NCI-H774 (cell line): ENCODE data around the gene FAM210A.
"Not testable (repeated sequence)": the region's sequence is repeated elsewhere in the genome, so short reads cannot be mapped to it uniquely, and the experiment has no call there.

ENCODE experiments used
- DNase-seq: peaks from one replicate; lab custom pipeline; 2025; lab: John Stamatoyannopoulos, UW

FAM210A gene

DNA sequence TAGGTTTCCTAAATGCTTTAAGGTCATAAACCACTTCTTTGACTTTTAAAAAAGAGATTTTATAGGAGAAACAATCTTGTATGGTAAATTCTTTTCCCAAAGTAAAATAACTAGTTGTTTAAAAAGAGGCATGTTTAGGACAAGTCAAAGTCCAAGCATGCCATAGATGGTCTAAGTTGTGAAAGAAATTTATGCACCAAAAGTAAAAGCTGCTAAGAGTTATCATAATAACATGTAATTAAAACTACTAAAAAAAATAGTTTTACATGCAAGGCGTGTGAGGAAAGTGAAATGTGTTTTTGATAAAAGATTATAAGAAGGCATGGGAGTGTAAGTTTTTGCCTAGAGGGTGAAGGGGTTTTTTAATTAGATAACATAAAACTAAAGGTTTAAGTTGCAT, 22.5 kb downstream of the FAM210A start:
- DNase-seq = no peak

DNA sequence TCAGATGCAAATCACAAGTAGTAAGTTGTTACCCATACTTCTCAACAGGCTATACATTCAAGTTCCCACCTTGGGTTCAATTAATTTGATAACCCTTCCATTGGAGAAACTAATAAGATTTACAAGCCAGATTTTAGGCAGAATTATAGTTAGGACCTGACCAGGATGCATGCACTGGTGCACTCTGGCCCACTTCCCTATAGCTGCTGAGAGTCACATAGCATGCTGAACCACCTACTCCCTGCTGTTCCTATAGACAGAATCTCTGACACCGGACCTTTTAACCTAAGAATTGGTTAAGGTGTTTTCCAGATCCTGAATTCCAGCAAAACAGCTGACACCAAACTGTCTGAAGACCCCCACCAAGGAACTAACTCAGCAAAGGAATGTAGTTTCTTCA, 26.2 kb downstream of the FAM210A start:
- no peak for DNase-seq

DNA sequence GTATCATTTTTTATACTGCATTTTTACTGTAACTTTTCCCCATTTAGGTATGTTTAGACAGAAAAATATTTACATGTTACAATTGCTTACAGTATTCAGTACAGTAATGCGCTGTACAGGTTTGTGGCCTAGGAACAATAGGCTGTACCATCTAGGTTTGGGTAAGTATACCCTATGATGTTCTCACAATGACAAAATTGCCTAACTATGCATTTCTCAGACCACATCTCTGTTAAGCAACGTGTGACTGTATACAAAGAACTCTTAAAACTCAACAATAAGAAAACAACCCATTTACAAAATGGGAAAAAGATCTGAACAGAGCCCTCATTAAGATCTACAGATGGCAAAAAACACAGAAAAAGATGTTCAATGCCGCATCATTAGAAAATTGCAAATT, 29.4 kb downstream of the FAM210A start:
- no peak for DNase-seq

DNA sequence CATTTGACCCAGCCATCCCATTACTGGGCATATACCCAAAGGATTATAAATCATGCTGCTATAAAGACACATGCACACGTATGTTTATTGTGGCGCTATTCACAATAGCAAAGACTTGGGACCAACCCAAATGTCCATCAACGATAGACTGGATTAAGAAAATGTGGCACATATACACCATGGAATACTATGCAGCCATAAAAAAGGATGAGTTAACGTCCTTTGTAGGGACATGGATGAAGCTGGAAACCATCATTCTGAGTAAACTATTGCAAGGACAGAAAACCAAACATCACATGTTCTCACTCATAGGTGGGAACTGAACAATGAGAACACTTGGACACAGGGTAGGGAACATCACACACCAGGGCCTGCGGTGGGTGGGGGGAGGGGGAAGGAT, 31.0 kb downstream of the FAM210A start:
- DNase-seq = not testable (repeated sequence)

DNA sequence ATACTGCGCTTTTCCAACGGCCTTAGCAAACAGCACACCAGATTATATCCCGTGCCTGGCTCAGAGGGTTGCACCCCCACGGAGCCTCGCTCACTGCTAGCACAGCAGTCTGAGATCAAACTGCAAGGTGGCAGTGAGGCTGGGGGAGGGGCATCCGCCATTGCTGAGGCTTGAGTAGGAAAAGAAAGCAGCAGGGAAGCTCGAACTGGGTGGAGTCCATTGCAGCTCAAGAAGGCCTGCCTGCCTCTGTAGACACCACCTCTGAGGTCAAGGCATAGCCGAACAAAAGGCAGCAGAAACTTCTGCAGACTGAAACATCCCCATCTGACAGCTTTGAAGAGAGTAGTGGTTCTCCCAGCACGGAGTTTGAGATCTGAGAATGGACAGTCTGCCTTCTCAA, 36.3 kb downstream of the FAM210A start:
- not testable (repeated sequence) for DNase-seq

DNA sequence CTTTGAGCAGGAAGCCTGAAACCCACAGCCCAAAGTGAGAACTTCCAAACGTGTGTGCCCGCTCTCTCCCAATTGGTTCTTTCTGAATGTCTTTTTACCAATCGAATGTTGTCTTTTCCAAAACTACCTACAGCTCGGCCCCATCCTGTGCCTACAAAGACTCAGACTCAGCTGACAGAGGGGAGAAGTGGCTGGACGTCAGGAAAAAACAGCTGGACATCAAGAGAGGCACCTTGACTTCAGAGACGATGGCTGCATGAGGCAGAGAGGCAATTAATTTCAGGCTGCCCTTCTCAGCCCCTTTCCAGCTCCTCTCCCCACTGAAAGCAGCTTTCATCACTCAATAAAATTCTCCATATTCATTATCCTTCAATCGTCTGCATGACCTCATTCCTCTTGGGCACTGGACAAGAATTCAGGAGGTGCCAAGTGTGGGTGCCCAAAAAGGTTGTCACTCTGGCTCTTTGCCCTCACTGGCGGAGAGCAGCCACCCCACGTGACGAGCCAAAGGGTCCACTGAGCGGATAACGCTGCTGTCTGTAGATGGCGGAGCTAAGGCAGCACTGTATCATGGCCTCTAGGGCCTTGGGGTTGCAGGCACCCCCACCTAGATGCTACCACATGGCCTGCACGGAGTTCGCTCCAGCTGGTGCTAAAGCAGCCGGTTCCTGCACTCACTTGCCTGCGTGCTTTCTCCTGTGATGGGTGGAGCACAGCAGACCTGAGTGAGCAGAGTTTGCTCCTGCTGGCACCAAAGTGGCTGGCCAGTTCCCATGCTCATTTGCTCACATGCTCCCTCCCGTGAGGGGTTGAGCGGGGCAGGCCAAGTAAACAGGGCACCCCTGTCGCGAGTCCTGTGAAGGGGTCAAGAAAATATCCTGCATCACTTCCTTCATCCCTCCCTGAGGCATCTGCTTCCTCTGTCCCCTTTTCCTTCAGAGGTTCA, 37.9 kb downstream of the FAM210A start:
- DNase-seq = no peak

DNA sequence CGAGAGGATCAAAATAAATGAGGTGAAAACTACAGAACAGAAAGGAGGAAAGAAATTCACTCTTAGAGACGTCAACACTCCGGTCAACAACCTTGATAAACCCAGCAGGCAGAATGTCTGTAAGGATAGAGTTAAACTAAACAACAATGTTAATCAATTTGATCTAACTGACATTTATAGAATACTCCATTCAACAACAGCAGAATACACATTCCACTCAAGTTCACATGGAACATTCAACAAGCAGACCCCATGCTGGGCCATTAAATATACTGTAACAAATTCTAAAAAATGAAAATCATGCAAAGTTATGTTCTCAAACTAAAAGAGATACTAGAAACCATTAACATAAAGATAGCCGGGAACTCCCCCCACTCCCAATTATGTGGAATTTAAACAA, 41.8 kb downstream of the FAM210A start:
- no peak for DNase-seq

DNA sequence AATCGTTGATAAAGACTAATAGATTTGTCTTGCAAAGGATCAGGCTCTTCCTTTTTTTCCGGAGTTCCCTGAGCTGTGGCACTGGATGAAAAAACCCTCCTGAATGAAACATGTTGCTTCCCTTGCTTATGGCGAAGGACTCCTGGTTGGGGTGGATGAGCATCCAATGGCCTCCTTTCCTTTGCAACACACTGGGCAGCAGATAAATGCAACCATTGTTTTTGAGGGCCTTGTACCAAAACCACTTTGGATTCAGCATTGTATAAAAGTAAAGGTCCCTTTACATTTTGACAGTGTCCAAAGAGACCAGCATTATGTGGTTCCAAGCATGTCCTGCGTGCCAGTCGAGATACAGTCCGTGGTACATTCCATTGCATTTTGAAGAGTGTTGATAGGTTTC, 44.7 kb downstream of the FAM210A start:
- DNase-seq = no peak

DNA sequence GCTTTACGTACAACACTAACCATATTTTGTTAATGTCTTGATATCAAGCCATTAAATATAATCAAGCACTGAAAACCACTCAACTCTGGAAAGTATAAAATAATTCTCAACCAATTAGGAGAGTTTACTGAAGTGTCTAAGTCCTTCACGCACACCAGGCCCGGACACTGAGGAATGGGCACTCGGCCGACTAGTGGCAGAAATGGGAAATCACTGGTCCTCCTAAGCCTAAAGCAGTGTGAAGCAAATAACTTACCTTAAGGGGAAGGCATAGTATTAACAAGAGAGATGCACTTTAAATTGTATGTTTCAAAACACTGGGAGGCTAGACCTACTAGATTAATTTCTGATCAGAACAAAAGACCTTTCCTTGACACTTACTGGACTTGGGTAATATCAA, 45.7 kb downstream of the FAM210A start:
- no peak for DNase-seq

DNA sequence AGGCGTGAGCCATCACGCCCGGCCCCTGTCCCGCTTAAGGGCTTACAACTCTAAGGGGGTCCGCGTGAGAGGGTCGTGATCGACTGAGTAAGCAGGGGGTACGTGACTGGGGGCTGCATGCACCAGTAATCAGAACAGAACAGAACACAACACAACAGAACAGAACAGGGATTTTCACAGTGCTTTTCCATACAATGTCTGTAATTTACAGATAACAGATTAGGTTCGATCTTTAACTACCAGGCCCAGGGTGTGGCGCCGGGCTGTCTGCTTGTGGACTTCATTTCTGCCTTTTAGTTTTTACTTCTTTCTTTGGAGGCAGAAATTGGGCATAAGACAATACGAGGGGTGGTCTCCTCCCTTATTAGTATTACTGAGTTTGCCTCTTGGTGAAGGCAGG, 49.0 kb downstream of the FAM210A start:
- not testable (repeated sequence) for DNase-seq

DNA sequence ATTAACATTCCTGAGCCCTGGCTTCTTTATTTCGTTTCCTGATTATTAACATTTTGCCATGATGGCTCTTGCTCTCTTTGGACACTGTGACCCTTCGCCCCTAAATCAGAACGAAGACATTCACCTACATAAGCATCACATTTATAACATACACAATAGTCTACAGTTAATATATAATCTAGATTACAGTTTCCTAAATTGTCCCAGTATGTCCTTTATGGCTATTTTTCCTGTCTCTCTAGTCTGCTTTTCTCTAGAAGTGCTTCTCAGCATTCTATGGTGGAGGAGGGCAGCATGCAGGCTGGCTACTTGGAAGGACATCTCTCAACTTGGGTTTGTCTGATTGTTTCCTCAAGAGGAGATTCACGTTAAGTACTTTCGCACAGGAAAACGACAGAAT, 49.9 kb downstream of the FAM210A start:
- DNase-seq = no peak

DNA sequence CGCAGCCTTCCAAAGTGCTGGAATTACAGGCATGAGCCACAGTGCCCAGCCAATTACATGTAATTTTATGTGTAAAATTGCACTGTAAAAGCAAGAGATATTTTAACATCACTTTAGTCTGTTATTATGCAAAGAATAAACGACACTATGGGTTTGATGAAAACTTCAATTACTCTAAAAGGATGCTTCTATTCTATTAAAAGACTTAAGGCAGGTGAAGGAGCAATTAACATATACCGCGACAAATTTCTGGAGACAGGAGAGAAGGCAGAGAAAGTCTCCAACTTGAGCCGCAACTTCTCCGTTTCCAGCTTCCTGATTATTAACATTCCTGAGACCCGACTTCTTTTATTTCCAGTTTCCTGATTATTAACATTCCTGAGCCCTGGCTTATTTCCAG, 53.7 kb downstream of the FAM210A start:
- DNase-seq = no peak

DNA sequence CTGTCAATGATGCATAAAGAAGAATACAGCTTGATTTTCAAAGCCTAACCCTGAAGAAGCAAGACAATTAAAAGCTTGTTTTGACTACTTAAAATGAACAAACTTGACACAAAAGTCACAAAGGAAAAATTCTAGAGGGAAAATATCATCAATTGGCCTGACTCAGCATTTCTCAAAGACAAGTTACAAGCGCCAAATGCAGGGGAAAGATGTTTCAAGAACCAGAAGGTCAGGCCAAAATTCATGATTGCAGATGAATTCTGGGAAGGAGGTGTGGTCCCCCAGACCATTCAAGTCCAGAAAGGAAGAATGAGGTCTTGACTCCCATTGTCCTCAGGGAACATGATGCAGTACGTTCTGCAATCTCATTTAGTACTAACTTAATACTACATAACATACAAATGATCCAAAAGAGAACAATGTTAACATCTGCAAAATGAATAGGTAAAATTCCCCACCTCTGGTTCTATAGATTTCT, 64.5 kb downstream of the FAM210A start:
- no peak for DNase-seq

DNA sequence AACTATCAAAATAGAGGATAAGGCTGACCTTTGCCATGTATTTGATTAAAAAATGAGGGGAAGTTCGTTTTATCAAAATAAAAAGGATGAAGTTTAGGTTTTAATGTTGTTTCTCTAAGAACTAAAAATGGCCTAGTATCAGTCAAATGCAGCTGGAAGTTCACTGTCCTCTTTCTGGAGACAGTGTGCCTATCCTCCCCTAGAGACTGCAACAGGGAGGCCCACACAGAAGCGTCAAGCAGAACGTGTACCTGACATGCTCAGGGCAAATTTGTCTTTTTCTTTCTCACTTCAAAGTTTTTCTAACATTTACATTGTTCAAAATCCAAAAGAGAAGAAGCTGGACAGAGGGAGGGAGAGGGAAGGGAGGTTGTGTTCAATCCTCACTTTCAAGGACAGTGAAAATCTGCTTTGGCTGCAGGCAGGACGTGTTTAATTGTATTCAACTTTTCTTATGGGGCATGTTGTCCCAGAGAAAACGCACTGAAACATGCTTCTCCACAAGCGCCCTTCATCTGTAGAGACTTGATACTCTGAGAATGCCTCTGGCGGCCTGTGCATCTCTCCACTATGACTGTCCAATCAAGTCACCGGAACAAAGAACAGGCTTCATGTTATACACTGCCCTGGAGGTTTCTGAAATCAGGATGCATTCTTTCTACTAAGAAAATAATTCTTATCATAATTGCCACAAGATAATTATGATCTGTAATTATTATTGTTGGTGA, 65.1 kb downstream of the FAM210A start:
- DNase-seq = no peak

DNA sequence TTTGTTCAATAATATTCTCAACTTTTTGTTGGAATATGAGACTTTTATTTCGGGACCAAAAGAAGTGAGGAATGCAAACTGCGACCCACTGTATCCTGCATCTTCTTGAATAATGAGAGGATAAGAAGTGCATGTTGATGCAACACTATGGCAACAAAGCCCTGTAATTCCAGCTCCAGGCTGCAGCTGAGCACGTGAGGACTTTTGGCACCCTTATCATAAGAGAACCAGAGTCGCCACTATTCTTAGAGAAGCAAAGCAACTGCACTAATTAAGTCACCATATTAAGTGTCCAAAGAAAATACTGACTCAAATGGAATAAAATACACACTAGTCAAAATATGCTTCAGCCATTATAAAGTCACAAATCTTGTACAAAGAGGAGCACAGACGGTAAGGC, 65.8 kb downstream of the FAM210A start:
- no peak for DNase-seq

DNA sequence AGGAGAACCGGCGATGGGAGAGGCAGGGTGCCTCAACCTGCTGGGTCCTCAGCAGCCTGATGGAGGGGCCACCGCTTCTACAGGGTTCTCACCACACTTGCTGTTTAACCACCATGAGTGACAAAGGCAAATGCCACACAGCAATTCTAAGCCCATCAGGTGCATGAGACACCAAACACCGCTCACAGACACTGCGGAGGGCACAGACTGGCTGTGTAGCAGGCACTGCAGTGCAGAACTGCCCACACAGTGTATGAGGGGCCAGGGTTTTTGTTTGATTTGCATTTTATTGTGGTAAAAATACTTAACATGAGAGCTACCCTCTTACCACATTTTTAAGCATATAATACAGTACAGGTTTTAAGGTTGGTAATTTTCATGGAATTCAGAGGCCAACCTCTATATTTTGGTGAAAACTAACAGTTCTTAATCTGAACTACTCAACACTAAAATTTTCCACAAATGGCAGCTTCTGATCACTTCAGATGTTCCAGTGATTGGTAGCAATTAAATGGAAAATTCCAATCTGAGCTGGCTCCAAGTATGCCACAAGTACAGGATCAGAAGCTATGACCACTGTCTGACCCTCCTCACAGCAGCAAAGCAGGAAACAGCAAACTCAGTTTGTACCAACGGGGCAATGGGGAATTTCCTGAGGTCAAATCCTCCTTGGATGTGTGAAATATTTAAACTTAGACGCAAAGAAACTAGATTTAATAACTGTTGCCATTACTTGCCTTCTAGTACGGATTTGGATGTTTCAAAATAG, 67.7 kb downstream of the FAM210A start:
- DNase-seq = no peak

DNA sequence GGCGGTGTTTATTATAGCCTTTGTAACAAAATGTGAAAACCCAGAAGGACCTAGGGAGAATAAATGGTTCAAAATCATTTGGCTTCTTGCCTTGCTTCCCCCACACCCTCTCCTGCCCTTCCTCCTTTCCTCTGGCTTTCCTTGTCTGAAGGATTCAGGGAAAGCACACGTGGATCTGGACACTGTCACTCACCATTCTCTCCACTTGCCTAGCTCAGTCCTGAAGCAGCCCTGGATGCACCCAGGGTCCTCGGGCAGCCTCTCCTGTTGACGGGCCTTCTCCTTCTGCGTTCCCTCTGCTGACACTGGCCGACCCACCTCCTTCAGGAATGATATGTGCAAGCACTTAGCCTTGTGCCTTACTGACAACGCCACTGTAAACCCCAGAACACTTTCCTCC, 68.4 kb downstream of the FAM210A start:
- DNase-seq = no peak

DNA sequence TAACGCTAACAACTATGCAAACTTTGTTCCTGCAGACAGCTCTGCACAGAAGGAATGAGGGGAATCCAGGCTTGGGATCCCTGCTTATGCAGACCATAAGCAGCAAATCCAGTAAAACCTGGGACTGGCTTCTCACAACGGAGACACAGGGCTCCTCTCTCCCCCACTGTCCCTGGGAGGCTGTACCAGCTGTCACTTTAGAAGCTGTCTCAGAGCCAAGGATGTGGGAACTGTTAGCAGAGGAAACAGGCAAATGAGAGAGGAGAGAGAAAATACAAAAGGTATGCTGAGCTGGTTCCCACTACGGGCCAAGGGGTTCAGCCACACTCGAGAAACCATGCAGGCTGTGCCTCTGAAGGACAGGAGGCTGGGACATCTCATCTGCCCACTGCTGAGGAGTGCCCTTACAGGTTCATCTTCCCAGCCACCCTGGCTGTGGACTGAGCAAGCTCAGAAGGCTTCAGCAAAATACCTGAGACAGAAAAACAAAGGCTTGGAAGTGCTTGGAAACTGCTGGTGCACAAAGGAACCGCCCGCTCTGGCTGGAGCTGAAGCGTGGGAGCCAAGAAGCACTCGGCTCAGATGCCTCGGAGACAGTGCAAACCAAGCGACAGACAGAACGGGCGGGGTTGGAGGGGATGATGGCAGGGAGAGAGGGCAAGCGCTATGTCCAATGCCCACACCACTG, 72.5 kb downstream of the FAM210A start:
- no peak for DNase-seq

DNA sequence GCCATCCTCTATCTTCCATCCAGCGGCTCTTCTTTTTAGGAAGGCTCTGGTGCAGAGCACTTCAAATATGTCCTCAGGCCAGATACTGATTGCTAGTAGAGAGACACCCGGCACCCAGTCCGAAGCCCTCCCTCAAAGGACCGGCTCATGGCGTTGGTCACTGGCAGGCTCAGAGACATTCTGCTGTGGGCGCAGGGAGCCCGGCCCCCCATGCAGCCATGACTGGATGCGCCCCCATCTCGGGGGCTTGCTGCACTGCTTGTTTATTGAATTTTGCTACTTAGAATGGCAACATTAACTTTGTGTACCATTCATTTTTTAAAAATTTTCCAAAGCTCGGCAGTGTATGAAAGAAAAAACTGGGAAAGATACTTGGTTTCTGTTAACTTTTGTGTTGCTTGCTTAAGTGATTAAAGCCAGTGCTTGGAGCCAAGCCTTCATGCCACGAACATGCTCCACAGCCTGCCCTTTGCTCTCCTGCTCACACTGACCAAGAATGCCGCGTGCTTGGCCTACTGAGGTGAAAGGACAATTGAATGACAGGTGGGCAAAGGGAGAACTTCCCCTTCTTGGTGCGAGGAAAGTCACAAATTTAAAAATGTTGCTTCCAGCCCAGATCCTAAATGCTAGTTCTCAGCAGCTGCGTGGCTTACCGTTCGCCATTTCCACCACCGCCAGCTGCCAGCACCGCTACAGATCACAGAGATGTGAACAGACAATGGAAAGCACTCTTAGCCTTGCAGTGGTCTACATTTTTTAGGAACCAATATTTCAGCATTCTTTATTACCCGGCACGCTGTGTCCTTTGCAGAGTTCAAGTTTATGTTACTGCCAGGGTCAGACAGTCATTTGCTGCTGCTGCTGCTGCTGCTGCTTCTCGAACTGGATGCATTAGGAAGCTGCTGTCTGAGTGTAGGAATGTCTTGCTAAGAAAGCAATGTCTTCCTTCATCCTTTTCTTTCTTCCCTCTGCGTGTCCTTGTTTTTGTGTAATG, 76.7 kb downstream of the FAM210A start:
- DNase-seq = no peak

DNA sequence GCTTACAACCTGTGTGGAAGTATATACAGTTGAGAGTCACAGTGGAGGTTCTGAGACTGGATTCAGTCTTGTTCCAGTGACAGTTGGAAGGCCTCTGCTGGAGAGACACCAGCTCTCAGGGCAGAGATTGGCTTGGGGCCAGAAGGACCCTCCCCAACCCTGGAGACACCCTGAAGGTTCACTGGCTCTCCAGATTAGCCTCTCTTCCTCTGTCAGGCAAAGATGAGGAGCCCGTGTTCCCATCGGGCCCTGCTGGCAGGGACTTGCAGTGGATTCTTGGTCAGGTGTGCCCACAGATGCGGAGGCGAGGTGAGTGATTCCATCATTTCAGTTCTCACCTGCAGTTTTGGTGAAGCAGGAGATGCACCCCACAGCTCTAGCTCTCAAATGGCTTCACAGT, 78.6 kb downstream of the FAM210A start:
- no peak for DNase-seq

DNA sequence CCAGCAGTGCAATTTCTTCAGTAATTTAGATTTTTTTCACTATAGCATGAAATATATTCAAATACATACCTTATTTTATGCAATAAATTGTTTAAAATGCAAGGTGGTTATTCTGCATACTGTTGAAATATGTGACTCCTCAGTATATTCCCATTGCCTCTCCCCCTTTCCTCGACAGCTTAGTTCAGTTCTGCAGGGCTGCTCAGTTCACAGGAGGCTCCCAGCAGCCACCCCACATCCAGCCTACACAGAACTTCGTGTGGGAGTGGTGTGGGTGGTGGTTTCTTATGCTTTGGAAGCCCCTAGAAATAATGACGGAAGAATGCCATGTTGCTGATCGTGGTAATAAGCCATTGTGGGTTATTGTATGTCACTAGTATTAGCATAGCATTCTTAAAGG, 79.7 kb downstream of the FAM210A start:
- no peak for DNase-seq
